ENCODE results near the gene BRIP1. TPM values are rescaled to one million over a fixed set of nuclear protein-coding genes. Genes with fewer than 3 reads are reported as not detected.

Gene BRIP1
- total RNA-seq, 1 donor from 2014 or later, result 66.4 TPM

DNA sequence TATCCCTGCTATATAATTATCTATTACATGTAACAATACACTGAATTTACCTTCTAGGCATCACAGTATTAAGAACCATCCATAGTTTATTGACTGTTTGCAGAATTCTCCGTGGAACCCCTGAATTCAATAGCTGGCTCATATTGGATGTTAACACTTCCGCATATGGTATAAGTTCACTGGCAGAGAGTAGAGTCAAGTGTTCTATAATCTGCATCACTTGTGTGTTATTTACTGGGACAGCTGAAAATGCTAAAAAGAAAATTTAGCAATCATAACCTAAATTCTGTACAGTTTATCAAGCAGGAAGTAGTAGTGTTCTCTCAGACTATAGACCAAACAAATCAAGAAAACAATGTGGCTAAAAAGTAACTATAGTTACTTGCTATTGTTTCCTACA lies 14.5 kb upstream of the BRIP1 start:
- no peaks in the 10 kb centered on the region for H3K79me2 ChIP-seq (ENCODE audit: low read depth)
- H3K27me3 ChIP-seq, result no peaks in the 10 kb centered on the region
- peaks cover 12% of the 10 kb centered on the region for H3K36me3 ChIP-seq
- TF ChIP-seq, protein P1, sequence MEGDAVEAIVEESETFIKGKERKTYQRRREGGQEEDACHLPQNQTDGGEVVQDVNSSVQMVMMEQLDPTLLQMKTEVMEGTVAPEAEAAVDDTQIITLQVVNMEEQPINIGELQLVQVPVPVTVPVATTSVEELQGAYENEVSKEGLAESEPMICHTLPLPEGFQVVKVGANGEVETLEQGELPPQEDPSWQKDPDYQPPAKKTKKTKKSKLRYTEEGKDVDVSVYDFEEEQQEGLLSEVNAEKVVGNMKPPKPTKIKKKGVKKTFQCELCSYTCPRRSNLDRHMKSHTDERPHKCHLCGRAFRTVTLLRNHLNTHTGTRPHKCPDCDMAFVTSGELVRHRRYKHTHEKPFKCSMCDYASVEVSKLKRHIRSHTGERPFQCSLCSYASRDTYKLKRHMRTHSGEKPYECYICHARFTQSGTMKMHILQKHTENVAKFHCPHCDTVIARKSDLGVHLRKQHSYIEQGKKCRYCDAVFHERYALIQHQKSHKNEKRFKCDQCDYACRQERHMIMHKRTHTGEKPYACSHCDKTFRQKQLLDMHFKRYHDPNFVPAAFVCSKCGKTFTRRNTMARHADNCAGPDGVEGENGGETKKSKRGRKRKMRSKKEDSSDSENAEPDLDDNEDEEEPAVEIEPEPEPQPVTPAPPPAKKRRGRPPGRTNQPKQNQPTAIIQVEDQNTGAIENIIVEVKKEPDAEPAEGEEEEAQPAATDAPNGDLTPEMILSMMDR (IDR thresholded peaks at IDR 0.05), result no peak
- H2AFZ ChIP-seq (replicated peaks), result no peak overlapping the region
- no peak for DNase-seq (ENCODE audit: low spot score)
- Mint-ChIP-seq H3K36me3 (peaks cover 6% of the 10 kb centered on the region), H3K9me3 (no peaks in the 10 kb centered on the region), H3K4me3 (no peak overlapping the region), H3K27me3 (ENCODE audit: insufficient read depth, low read depth) (no peaks in the 10 kb centered on the region), H3K4me1 (no peaks in the 10 kb centered on the region), H3K27ac (no peak overlapping the region)
- H3F3A ChIP-seq (ENCODE audit: low read depth), result no peaks in the 10 kb centered on the region
- H3K4me1 ChIP-seq, result no peaks in the 10 kb centered on the region
- no peak overlapping the region for H3K27ac ChIP-seq
- no peak overlapping the region for H3K9ac ChIP-seq
- no peak overlapping the region for H3K4me3 ChIP-seq
- no peaks in the 10 kb centered on the region for H4K20me1 ChIP-seq (ENCODE audit: low read depth)
- no peaks in the 10 kb centered on the region for H3K9me3 ChIP-seq (ENCODE audit: low read depth)
- no peak overlapping the region for H3K4me2 ChIP-seq

- Mint-ChIP-seq H3K4me3 (no peak overlapping the region), H3K9me3 (no peaks in the 10 kb centered on the region), H3K27me3 (ENCODE audit: insufficient read depth, low read depth) (no peaks in the 10 kb centered on the region), H3K4me1 (no peaks in the 10 kb centered on the region), H3K36me3 (peaks cover 8% of the 10 kb centered on the region), H3K27ac (no peak overlapping the region)
- no peak overlapping the region for H2AFZ ChIP-seq (replicated peaks)
- TF ChIP-seq, protein P1 (IDR thresholded peaks at IDR 0.05), result no peak
- TF ChIP-seq EZH2 (IDR thresholded peaks at IDR 0.05) (no peak), EZH2phosphoT487 (IDR thresholded peaks at IDR 0.05) (no peak)
- DNase-seq (ENCODE audit: low spot score), result no peak
- H3K79me2 ChIP-seq (ENCODE audit: low read depth), result no peaks in the 10 kb centered on the region
- H3K4me1 ChIP-seq, result no peaks in the 10 kb centered on the region
- no peaks in the 10 kb centered on the region for H3K27me3 ChIP-seq
- peaks cover 12% of the 10 kb centered on the region for H3K36me3 ChIP-seq
- H3F3A ChIP-seq (ENCODE audit: low read depth), result no peaks in the 10 kb centered on the region
- H3K9ac ChIP-seq, result no peak overlapping the region
- H3K4me2 ChIP-seq, result no peak overlapping the region
- no peak overlapping the region for H3K4me3 ChIP-seq
- no peaks in the 10 kb centered on the region for H4K20me1 ChIP-seq (ENCODE audit: low read depth)
- H3K27ac ChIP-seq, result no peak overlapping the region
- H3K9me3 ChIP-seq (ENCODE audit: low read depth), result no peaks in the 10 kb centered on the region
These were observed 12.5 kb upstream of the BRIP1 start for GRCh38 chr17:61875804-61876203.

- H3K4me2 ChIP-seq, result no peak overlapping the region
- H3K9me3 ChIP-seq (ENCODE audit: low read depth), result no peaks in the 10 kb centered on the region
- no peak overlapping the region for H3K4me3 ChIP-seq
- H3K9ac ChIP-seq, result no peak overlapping the region
- TF ChIP-seq EZH2phosphoT487 (IDR thresholded peaks at IDR 0.05) (no peak), EZH2 (IDR thresholded peaks at IDR 0.05) (no peak)
- TF ChIP-seq, protein P1 (IDR thresholded peaks at IDR 0.05), result no peak
- Mint-ChIP-seq H3K36me3 (peaks cover 8% of the 10 kb centered on the region), H3K27ac (no peak overlapping the region), H3K4me1 (no peaks in the 10 kb centered on the region), H3K4me3 (no peak overlapping the region), H3K27me3 (ENCODE audit: insufficient read depth, low read depth) (no peaks in the 10 kb centered on the region), H3K9me3 (no peaks in the 10 kb centered on the region)
- H3F3A ChIP-seq (ENCODE audit: low read depth), result peaks cover 2% of the 10 kb centered on the region
- no peaks in the 10 kb centered on the region for H3K4me1 ChIP-seq
- H2AFZ ChIP-seq (replicated peaks), result no peak overlapping the region
- H3K27me3 ChIP-seq, result no peaks in the 10 kb centered on the region
- H3K79me2 ChIP-seq (ENCODE audit: low read depth), result no peaks in the 10 kb centered on the region
- H3K27ac ChIP-seq, result no peak overlapping the region
- no peak for DNase-seq (ENCODE audit: low spot score)
- no peaks in the 10 kb centered on the region for H4K20me1 ChIP-seq (ENCODE audit: low read depth)
- peaks cover 17% of the 10 kb centered on the region for H3K36me3 ChIP-seq
These were observed 12.0 kb upstream of the BRIP1 start for GRCh38 chr17:61875285-61875684.

GRCh38 chr17:61874075-61874474 lies 10.7 kb upstream of the BRIP1 start:
- no peak overlapping the region for H3K27ac ChIP-seq
- Mint-ChIP-seq H3K27me3 (ENCODE audit: insufficient read depth, low read depth) (no peaks in the 10 kb centered on the region), H3K4me1 (no peaks in the 10 kb centered on the region), H3K4me3 (no peak overlapping the region), H3K27ac (no peak overlapping the region), H3K36me3 (peaks cover 13% of the 10 kb centered on the region), H3K9me3 (no peaks in the 10 kb centered on the region)
- H3K79me2 ChIP-seq (ENCODE audit: low read depth), result no peaks in the 10 kb centered on the region
- H3K9me3 ChIP-seq (ENCODE audit: low read depth), result no peaks in the 10 kb centered on the region
- H3K27me3 ChIP-seq, result no peaks in the 10 kb centered on the region
- H3F3A ChIP-seq (ENCODE audit: low read depth), result peaks cover 3% of the 10 kb centered on the region
- H3K4me2 ChIP-seq, result no peak overlapping the region
- H3K9ac ChIP-seq, result no peak overlapping the region
- no peak overlapping the region for H2AFZ ChIP-seq (replicated peaks)
- DNase-seq (ENCODE audit: low spot score), result no peak
- no peaks in the 10 kb centered on the region for H4K20me1 ChIP-seq (ENCODE audit: low read depth)
- TF ChIP-seq, protein P1 (IDR thresholded peaks at IDR 0.05), result no peak
- TF ChIP-seq EZH2phosphoT487 (IDR thresholded peaks at IDR 0.05) (no peak), EZH2 (IDR thresholded peaks at IDR 0.05) (no peak)
- peaks cover 23% of the 10 kb centered on the region for H3K36me3 ChIP-seq
- no peak overlapping the region for H3K4me3 ChIP-seq
- no peaks in the 10 kb centered on the region for H3K4me1 ChIP-seq
